NCI-H82 (cell line): ENCODE data around the gene MMS19.

Source experiments
- DNase-seq: peaks from one replicate; lab custom pipeline; 2025; lab: John Stamatoyannopoulos, UW

Gene MMS19

DNA sequence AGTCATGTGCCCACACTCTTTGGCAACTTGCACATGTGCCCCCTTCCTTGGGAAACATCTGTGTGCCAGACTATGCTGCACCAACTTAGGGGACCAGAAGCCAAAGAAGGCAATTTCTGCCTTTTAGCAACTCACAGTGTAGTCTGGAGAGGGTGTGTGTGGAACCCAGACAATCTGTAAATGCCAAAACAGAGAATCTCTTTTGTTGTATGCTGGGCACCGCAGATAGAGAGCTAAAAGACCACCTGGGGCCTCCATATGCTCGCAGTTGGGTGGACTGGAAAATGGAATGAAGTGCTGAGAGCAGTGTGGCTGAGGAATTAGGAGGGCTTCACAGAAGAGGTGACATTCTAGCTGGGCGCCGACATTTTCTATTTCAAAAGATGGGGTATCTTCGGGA, 26.9 kb upstream of the MMS19 start:
- DNase-seq = no peak

DNA sequence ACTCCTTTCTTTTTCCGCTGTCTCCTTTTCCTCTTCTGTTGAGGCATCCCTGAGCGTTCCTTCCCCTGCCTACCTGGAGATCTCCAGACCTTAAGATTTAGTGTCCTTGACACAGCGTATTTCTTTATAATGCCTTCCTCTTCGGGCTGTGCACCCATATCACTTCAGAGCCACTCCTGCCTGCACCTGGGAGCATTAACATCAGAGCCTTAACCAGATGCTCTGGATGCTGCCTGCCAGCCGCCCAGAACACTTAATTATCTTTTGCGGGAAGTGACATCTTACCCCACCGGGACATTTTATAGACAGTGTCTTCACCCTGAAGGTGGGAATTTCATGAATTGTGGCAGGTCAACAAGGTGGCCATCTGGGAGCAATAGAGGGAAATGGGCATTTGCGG, 24.7 kb upstream of the MMS19 start:
- no peak for DNase-seq

DNA sequence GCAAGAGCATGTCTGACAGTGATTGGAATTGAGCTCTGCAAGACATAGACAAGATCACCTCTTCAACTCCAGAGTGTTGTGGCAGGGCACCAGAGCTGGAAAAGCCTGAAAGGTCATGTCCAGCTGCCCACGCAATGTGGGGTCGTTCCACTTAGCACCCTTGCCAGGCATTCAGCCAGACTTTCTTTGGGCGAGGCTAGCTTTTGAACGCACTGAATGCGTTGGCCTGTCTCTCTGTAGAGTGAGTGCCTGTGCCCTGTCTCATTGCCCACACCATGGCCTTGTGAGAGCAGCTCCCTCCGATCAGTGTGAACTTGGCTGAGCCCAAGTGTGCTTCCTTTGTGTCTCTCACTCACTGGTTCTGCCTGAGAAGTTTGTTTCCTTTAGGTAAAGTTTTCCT, 23.8 kb upstream of the MMS19 start:
- DNase-seq = no peak

DNA sequence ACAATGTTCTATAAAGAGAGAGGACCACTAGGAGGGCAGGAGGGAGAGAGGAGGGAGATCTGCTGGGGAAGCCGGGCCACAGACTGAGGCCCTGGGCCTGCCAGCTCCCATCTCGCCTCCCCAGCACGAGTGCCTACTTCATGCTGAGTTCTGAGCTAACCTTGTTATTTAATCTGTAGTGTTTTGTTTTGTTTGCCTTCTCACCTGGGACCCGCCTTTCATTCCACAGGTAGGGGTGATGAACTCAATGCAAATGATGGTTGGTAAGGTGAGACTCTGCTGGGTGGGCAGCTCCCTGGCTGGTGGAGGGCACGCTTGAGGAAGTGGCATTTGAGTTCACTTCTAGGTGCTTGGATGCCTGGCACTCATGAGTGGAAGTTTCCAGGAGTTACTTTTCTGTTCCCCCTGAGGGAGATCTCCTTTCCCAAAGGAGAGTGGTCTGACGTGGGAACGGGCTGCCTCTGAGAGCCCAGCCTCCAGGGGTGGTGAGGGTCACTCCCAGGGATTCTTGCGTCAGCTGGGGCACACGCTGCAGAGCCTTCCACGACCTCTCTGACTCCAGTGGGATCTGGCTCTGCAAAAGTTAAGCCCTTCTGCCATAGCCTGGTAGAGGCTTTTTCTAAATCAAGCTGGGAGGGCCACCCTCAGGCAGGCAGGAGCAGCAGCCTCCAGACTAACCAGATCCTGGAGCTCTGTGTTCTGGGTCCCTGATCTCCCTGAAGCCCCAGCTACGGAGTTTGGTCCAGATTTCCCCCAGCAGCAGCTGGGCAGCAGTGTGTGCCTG, 22.9 kb upstream of the MMS19 start:
- DNase-seq = no peak

DNA sequence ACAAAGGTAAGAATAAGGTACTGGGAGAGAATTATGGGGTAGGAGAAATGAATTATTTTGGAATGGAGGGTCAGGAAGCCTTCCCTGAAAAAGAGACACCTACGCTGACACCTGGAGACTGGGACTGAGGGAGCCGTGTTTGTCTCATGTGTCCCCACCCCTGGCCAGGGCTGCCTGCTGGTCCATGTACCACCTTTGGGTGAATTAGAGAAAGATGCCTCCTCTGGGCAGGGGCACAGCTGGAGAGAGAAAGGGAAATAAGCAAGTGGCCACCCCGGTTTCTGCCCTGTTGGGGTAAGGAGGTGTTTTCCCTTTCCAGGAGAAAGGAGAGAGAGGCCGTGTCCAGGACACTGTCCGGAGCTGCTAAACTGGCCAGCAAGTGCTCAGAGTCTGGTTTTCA, 22.3 kb upstream of the MMS19 start:
- DNase-seq = no peak

DNA sequence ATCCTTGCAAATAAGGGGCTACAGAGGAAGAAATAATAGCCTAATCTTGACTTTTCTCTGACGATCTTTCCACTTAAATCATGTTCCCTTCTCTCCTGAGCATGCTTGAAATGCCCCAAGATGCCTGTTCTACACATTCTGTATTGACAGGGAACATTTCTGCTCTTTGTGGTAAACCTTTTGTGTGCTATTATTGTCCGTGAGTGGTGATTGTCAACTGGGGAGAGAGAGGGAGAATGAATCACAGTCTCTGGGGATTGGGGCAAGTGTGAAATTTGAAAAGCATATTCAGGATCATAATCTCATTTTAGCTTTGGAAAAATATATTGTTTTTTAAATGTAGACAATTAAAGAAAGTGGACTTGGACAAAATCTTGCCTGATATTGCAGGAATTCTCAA, 21.1 kb upstream of the MMS19 start:
- DNase-seq = no peak

DNA sequence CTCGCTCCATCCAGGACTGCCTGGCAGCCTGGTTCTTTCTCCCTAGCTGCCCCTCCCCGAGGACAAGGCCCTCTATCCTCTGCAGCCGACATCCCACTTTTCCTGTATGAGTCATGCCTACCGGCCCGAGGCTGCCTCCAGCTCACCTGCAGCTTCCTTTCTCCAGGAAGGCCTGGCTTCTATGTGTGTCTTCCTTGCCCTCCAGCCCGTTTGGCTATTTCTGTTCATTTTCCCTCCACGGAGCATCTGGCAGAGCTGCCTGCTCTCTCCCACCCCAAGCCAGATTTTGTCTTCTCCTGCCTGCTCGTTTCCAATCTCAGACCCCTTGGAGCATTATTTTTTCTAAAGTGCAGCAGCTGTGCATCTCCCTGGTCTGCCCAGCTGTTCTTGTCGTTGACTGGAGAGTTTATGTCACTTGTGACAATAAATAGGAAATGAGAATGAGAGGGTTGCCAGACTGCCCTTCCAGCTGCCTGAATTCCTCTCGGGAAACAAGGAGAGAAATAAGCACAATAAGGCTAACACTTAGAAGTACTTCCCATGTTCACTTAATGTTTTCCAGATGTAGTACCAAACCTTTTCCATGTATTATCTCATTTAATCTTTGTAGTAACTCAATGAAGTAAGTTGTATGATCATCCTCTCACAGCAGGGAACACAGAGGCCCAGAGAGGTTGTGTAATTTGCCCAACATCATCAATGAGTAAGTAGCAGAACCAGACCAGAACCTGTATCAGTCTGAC, 20.2 kb upstream of the MMS19 start:
- no peak for DNase-seq

DNA sequence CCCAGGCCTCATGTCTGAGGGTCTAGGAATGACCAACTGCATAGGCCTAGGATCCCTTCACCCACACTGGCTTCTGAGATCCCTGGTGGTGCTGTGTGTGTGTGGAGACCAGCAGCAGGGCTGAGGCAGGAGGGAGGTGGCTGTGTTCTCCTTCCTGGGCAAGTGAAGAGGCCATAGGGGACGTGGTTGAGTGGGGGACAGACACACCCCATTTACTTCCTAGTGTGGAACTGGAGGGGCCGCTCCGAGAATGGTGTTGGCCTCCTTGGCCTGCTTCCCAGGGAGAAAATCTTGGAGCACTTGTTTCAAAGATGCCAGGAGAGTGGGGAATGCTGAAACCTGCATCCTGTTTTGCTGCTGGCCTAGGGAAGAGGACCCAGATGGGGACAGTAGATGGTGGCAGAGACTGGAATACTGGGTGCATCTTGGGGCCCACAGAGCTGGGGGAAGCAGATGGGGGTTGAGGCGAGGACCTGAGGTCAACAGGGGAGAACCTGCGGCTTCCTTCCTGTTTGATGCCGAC, 19.6 kb upstream of the MMS19 start:
- DNase-seq = no peak

DNA sequence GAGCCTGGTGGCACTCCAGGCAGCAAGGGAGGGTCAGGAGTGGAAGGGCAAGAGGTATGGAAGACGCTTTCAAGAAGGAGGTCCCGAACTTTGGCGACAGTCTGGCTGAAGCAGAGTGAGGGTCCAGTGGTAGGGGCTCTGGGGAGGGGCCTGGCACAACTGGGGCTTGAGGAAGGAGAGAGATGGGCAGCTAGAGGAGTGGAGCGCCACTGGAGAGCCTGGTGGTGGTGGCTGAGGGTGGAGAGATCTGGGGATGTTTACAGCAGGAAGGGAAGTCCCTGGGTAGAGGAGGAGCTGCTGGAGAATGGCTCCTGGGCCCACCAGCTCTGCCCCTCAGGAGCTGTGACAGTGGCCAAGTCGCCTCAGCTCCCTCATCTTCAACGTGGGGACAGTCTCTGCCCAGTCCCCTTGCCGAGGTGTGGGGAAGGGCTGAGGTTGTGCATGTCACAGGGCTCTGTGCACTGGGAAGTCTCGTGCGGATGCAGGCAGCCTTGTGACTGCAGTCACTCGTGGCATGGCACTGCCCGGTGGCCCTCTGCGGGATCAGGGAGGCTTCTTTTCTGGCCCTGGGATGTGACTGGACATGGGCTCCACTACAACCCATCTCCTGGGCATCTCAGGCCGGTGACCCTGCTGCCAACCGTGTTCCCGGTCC, 19.0 kb upstream of the MMS19 start:
- no peak for DNase-seq

DNA sequence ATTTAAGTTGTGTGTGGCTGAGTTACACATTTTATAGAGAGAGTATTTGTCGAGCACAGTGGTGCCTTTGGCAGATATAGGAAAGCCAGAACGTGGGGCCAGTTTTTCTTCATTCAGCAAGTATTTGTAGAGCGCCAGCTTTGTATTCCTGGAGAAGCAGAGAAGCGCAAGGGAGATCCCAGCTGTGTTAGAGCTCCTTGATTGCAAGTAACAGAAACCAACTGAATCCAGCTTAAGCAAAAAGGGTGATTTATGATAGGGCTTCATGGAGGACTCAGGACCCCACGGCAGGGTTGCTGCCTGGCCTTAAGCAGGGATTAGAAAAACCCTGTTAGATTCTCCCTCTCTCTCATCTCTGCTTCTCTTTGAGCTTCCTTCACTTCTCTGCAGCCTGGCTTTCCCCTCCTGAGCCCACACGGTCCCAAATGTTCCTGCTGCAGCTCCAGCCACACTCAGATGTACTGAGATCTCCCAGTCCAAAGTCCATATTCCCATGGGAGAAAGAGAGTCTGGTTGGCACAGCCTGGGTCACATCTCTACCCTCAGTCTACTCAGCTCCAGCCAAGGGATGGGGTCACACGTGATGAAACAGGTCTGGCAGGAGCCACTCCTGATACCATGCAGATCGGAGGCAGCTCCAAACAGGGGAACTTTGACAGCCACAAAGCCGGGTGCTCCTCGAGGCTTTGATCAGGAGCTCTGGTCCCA, 17.2 kb upstream of the MMS19 start:
- peak; percentile 58 for DNase-seq

DNA sequence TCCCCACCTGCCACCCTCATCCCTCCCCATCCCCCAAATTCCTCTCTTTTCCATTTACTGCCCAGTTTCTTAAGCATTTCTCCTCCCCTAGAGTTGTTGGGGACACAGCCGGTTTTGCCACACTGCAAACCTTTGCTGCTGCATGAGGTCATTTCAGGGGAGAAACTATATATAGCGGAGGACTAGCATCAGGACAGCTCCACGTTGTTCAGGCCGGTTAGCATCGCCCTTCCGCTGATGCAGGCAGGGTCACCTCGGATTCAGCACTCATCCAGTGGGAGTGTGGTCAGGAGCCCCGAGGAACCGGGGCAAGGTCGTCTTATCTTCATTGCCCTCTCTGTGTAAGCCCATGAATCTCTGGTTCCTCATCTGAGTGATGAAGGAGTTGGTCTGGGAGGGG, 16.1 kb upstream of the MMS19 start:
- DNase-seq = no peak

DNA sequence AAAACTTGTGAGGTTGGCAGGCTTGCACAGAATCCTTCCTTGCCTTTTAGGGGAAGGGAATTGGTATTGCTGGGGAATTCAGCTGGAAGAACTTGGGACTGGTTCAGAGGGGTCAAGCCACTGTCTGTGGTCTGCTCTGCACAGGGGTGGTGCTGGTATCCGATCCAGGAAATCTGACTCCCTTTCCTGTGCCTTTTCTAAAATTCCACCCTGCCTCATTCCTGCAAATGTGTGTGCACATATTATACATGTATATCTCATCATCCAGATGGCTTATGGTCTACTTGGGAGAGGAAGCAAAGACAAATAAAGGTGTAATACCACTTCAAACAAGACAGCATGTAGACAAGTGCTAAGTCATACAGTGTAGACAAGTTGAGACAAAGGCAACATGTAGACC, 14.8 kb upstream of the MMS19 start:
- DNase-seq = no peak

DNA sequence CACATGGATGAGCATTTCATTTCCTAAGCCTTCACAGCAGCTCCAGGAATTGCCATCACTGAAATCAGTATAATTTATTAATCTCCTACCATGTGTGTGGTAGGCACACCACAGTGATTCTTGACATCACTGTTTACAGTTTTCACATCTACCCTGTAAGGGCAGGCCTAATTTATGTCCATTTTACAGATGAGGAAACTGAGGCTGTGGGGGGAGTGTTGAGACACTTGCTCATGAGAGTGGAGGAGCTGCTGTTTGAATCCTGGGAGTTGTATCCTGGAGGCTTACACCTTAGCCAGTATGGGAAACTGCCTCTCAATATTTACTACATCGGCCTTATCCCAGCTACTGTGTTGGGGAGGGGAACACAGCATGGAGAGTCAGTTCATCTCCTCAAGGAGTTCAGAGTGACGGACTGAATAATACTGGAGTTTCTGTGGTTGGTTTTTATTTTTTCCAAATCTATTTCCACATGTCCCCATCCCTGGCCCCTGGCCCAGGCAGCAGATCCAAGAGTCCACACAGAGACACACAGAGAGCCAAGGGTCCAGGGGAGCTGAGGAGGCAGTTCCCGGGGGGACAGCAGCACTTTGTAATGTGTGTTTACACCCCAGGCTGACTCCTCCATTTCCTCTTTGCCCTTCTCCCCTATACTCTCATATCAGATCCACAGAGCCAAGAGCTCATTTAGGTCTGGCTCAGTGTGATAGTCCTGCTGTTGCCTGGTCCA, 13.7 kb upstream of the MMS19 start:
- no peak for DNase-seq

DNA sequence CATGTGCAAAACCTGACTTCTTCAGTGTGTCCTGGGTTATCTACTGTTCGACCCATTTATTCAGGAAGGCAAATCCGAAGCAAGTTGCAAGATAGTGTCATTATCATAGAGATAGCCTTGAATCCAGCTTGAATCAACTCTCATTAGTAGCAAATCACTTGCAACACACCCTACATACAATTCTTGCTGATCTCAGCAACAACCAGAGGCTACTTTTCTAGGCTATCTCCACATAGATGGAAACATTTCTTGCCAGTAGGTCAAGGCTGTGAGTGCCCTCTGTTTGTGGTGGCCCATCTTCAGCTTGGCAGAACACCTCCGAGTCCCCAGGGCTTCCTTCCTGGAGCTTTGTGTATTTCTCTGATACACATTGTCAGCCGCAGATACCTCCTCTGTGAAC, 12.5 kb upstream of the MMS19 start:
- DNase-seq = no peak

DNA sequence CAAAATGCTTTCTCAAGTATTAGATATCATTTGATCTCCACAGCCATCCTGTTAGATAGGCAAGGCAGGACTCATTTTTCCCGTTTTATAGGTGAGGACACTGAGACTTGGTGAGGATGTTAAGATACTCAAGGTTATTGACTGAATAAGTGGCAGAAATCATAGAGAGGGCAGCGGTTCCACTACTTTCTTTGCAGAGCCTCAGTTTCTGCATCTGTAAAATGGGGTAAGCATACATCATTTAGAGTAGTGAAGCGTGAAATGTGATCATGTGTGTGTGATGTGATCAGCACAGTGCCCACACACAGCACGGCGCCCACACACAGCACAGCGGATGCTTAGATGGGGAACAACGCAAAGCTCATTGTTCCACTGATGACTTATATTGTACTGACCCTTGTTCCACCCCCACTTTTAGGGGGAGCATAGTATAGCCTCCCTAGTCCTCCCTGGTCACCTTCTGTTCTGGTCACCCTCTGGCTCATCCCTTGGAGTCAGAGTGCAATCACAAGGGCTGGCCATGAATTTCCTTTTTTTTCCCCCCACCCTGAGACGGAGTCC, 11.0 kb upstream of the MMS19 start:
- no peak for DNase-seq

DNA sequence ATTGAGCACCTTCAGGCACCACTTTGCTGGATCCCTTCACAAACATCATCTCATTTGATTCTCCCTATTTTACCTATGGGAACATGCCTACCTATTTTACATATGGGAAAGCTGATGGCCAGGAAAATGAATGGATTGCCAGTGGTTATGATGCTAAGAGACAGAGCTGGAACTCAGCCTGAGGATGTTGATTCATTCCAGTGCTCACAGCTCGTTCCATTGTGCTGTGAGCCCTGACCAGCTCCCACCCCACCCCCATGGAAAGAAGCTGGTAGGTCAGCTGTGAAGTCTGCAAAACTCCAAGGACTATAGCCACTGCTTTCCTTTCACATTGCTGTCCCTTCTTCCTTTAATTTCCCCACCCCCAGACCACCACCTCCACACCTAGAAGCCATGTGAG, 10.1 kb upstream of the MMS19 start:
- no peak for DNase-seq

DNA sequence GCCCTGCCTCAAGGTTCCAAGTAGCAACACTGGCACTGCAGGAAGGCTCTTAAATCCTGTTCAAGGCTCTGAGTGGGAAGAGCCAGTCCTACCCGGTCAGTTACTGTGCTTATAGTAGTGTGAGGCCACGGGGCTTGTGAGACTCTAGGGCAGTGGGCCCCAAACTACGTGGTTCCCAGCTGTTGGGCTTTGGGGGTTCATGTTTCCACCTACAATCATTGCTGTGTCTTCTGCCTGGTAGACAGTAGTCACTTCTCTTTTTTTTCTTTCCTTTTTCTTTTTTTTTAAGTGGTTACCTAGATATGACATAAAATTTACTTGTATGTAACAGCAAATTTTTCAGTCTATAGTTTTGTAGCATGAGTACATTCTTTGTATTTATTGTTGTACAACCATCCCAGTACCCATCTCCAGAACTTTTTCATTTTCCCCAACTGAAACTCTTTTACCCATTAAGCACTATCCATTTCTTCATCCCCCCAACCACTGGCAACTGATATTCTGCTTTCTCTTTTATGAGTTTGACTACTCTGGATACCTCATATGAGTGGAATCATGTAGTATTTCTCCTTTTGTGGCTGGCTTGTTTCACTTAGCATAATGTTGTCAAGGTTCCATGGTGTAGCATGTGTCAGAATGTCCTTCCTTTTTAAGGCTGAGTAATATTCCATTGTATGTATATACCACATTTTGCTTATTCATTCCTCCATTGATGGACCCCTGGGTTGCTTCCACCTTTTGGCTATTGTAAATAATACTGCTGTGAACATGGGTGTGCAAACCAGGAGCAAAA, 8.2 kb upstream of the MMS19 start:
- DNase-seq = no peak

DNA sequence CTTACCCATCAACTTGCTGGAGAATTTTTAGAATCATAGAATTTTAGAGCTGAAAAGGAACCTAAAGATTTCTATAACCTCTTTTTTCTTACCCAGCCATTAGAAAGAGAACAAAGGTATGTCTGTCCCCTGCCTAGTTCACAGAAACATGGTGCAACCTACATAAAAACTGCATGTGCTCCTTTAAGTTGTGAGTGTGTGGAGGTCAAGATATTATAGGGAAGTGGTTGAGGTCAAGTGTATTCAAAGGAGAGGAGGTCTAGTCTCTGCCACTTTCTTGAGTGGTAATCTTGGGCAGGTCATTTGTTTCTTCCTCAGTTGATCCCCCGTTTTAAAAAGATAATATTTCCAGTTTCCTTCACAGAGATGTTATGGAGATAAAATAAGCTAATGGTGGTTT, 6.9 kb upstream of the MMS19 start:
- no peak for DNase-seq

DNA sequence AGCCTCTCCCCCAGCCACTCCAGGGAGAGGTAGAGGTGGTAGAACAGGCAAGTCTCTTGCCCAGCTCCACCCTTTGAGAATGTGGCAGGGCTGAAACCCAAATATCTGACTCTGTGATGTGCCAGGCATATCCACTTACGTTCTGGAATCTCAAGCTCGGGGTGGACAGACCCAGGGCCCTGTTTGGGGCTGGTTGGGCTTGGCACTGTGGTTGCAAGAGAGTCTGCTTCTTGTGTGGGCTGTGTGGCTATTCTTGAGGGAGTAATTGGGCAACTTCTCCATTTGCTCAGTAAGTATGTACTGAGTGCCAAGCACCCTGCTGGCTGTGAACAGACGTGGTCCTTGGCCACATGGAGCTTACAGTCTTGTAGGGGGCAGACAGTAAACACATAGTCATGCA, 5.2 kb upstream of the MMS19 start:
- no peak for DNase-seq

DNA sequence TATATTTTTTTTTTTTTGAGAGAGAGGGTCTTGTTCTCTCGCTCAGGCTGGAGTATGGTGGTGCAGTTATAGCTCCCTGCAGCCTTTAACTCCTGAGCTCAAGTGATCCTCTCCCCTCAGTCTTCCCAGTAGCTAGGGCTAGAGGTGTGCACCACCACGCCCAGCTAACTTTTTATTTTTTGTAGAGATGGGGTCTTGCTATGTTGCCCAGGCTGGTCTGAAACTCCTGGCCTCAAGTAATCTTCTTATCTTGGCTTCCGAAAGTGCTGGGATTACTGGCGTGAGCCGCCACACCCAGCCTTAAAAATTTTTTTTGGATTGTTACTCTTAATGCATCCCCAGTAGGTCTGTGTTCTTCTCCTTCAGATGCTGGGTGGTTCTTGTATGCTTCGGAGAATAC, 4.7 kb upstream of the MMS19 start:
- no peak for DNase-seq

DNA sequence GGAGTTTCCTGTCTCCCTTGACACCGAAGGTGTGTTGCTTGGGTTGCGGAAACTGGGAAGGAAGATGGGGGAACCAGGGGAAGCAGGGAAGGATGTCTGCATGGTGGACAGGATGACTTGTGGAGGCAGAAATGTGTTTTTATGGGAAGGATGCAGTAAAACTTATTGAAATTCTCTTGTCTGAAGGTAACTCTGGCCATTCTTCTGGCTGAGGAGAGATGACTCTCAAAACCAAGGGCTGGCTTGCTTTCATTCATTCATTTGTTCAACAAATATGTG, 2.0 kb upstream of the MMS19 start:
- DNase-seq = no peak
